MM.1S (cell line): ENCODE data around the gene TRAF3.

ENCODE experiments used
- DNase-seq: peaks from one replicate; pipeline ENCODE4 v3.0.0-alpha.2; 2015
- H2AFZ ChIP-seq: fragments of 300-600 bp; sonication (generic); 2 replicates; pipeline ENCODE4 v1.6.0; 2016; ENCODE audit warnings: antibody characterized with exemption, low read length
- H3F3A ChIP-seq: fragments of 300-600 bp; sonication (generic); 2 replicates; pipeline ENCODE4 v1.6.1; 2016; ENCODE audit warnings: mild to moderate bottlenecking, antibody characterized with exemption, low read length, moderate library complexity, mixed read lengths; ENCODE audit not compliant: insufficient read depth
- H3K27ac ChIP-seq: fragments of 300-600 bp; sonication (generic); 2 replicates; pipeline ENCODE4 v1.5.1; 2016; ENCODE audit warnings: mild to moderate bottlenecking, low read length
- H3K27me3 ChIP-seq: fragments of 300-600 bp; sonication (generic); replicated peaks from 2 replicates; pipeline ENCODE4 v1.6.0; 2016; ENCODE audit warnings: low read length; ENCODE audit not compliant: insufficient read depth
- H3K36me3 ChIP-seq: fragments of 300-600 bp; sonication (generic); replicated peaks from 2 replicates; pipeline ENCODE4 v1.6.1; 2016; ENCODE audit warnings: mild to moderate bottlenecking, low read length, mixed read lengths; ENCODE audit not compliant: insufficient read depth
- H3K4me1 ChIP-seq: fragments of 300-600 bp; sonication (generic); 2 replicates; pipeline ENCODE4 v1.6.1; 2016; ENCODE audit warnings: low read length, mixed read lengths
- H3K4me2 ChIP-seq: fragments of 300-600 bp; sonication (generic); 2 replicates; pipeline ENCODE4 v1.6.0; 2016; ENCODE audit warnings: low read depth, low read length
- H3K4me3 ChIP-seq: fragments of 300-600 bp; sonication (generic); 2 replicates; pipeline ENCODE4 v1.5.1; 2016; ENCODE audit warnings: low read length, mixed read lengths
- H3K79me2 ChIP-seq: fragments of 300-600 bp; sonication (generic); 2 replicates; pipeline ENCODE4 v1.6.1; 2016; ENCODE audit warnings: mixed run types, low read length, mixed read lengths
- H3K9ac ChIP-seq: fragments of 300-600 bp; sonication (generic); 2 replicates; pipeline ENCODE4 v1.6.1; 2016; ENCODE audit warnings: low read length, mixed read lengths
- H3K9me2 ChIP-seq: fragments of 300-600 bp; sonication (generic); replicated peaks from 2 replicates; pipeline ENCODE4 v1.6.1; 2016; ENCODE audit warnings: mild to moderate bottlenecking, low read length, mixed read lengths; ENCODE audit not compliant: insufficient read depth
- H3K9me3 ChIP-seq: fragments of 300-600 bp; sonication (generic); replicated peaks from 2 replicates; pipeline ENCODE4 v1.6.1; 2016; ENCODE audit warnings: mild to moderate bottlenecking, low read length, mixed read lengths; ENCODE audit not compliant: insufficient read depth
- H4K20me1 ChIP-seq: fragments of 300-600 bp; sonication (generic); 2 replicates; pipeline ENCODE4 v1.6.1; 2016; ENCODE audit warnings: mild to moderate bottlenecking, low read length, moderate library complexity, mixed read lengths; ENCODE audit not compliant: insufficient read depth
- EZH2 ChIP-seq: fragments of 300-600 bp; sonication (generic); optimal IDR thresholded peaks from 2 replicates; pipeline ENCODE3; 2017; ENCODE audit warnings: low read depth, mild to moderate bottlenecking, antibody characterized with exemption, low read length, mixed read lengths
- EZH2phosphoT487 ChIP-seq: fragments of 300-600 bp; sonication (generic); IDR thresholded peaks from 2 replicates; pipeline ENCODE4 v1.6.1; 2018; ENCODE audit warnings: antibody characterized with exemption, low read length
- TF ChIP-seq, protein P1 (sequence below): fragments of 300-600 bp; sonication (generic); IDR thresholded peaks from 2 replicates; pipeline ENCODE4 v1.5.1; 2016; ENCODE audit warnings: antibody characterized with exemption, low read length, mixed read lengths

TRAF3 gene

DNA sequence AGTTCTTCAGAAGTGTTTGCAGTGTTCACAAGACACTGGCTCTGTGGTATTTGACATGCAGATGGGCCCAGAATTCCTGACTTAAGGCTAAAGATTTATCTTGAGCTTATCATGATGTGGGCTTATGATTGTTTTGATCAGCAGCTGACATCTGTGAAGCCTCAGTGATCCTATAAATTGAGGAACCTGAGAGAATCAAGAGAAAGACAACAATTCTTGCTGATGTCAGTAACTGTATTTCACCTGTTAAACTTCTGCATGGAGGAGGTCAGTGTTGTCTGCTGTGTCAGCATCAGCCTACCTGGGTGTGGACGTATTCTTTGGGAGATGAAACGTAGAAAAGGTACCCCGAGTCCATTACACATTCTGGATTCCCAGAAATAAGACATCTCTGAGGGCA is 33.3 kb downstream of the TRAF3 start:
- H3K9me3 ChIP-seq: no peaks in the 10 kb centered on the region
- H4K20me1 ChIP-seq: no peaks in the 10 kb centered on the region
- peak overlapping the region; percentile 32; the same call in 1 of the 2 replicates for H3K4me2 ChIP-seq
- peak overlapping the region; percentile 70 for H3K27ac ChIP-seq
- H3K4me3 ChIP-seq: no peak overlapping the region
- TF ChIP-seq EZH2phosphoT487 (no peak), EZH2 (no peak)
- TF ChIP-seq, protein P1, sequence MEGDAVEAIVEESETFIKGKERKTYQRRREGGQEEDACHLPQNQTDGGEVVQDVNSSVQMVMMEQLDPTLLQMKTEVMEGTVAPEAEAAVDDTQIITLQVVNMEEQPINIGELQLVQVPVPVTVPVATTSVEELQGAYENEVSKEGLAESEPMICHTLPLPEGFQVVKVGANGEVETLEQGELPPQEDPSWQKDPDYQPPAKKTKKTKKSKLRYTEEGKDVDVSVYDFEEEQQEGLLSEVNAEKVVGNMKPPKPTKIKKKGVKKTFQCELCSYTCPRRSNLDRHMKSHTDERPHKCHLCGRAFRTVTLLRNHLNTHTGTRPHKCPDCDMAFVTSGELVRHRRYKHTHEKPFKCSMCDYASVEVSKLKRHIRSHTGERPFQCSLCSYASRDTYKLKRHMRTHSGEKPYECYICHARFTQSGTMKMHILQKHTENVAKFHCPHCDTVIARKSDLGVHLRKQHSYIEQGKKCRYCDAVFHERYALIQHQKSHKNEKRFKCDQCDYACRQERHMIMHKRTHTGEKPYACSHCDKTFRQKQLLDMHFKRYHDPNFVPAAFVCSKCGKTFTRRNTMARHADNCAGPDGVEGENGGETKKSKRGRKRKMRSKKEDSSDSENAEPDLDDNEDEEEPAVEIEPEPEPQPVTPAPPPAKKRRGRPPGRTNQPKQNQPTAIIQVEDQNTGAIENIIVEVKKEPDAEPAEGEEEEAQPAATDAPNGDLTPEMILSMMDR: no peak
- H3K9me2 ChIP-seq: no peaks in the 10 kb centered on the region
- peaks cover 41% of the 10 kb centered on the region for H3K4me1 ChIP-seq
- H3F3A ChIP-seq: peaks cover 30% of the 10 kb centered on the region
- no peak for DNase-seq
- H3K27me3 ChIP-seq: no peaks in the 10 kb centered on the region
- peaks cover 83% of the 10 kb centered on the region for H3K79me2 ChIP-seq
- no peaks in the 10 kb centered on the region for H3K36me3 ChIP-seq
- H3K9ac ChIP-seq: no peak overlapping the region
- no peak overlapping the region for H2AFZ ChIP-seq

DNA sequence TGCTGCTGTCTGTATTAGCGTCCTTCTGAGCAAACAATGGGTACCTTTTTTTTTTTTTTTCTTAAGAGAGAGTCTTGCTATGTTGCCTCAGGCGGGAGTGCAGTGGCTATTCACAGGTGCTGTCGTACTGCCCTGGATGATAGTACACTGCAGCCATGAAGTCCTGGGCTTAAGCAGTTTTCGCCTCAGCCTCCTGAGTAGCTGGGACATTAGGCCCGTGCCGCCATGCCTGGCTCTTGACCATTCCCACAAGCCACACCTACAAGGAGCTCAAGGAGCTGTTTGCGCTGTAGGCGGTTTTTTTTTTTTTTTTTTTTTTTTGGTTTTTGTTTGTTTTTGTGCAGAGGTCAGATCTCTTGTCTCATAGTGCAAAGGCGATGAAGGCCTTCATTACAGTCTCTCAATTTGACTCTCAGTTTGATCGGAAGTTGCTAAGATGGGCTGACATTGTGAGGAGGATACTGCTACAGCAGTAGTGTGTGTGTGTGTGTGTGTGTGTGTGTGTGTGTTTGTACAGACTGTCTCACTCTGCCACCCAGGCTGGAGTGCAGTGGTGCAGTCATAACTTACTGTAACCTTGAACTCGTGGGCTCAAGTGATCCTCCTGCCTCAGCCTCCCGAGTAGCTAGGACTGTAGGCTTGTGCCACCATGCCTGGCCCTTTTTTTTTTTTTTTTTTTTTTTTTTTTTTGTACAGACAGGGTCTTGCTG is 34.2 kb downstream of the TRAF3 start:
- H3K27me3 ChIP-seq: no peaks in the 10 kb centered on the region
- H3K4me2 ChIP-seq: peak overlapping the region; percentile 32; the same call in 1 of the 2 replicates
- peak overlapping the region; percentile 70 for H3K27ac ChIP-seq
- no peak overlapping the region; the same call in 1 of the 2 replicates for H3K9ac ChIP-seq
- peaks cover 35% of the 10 kb centered on the region for H3K4me1 ChIP-seq
- no peaks in the 10 kb centered on the region for H3K36me3 ChIP-seq
- peak; percentile 44 for DNase-seq
- no peak overlapping the region for H2AFZ ChIP-seq
- H3K79me2 ChIP-seq: peaks cover 86% of the 10 kb centered on the region
- no peak for TF ChIP-seq EZH2
- TF ChIP-seq EZH2phosphoT487: no peak
- TF ChIP-seq, protein P1: no peak
- peaks cover 23% of the 10 kb centered on the region for H3F3A ChIP-seq
- no peaks in the 10 kb centered on the region for H4K20me1 ChIP-seq
- no peaks in the 10 kb centered on the region for H3K9me2 ChIP-seq
- no peak overlapping the region for H3K4me3 ChIP-seq
- H3K9me3 ChIP-seq: no peaks in the 10 kb centered on the region

DNA sequence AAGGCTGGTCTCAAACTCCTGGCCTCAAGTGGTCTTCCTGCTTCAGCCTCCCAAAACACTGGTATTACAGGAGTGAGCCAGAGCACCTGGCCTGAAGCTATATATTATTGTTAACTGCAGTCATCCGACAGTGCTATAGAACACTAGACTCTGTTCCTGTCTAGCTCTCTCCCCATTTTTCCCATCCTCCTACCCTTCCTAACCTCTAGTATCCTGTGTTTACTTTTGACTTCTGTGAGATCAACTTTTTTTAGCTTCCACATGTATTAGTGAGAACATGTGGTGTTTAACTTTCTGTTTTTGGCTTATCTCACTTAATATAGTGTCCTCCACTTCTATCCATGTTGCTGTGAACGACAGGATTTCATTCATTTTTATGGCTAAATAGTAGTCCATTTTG is 34.7 kb downstream of the TRAF3 start:
- peaks cover 22% of the 10 kb centered on the region for H3F3A ChIP-seq
- no peaks in the 10 kb centered on the region for H3K27me3 ChIP-seq
- peaks cover 86% of the 10 kb centered on the region for H3K79me2 ChIP-seq
- H3K36me3 ChIP-seq: no peaks in the 10 kb centered on the region
- no peak for TF ChIP-seq EZH2
- peak overlapping the region; percentile 27; the same call in 1 of the 2 replicates for H3K4me2 ChIP-seq
- H2AFZ ChIP-seq: no peak overlapping the region
- no peak overlapping the region; the same call in 1 of the 2 replicates for H3K27ac ChIP-seq
- no peaks in the 10 kb centered on the region for H3K9me3 ChIP-seq
- H3K9ac ChIP-seq: no peak overlapping the region
- no peak for DNase-seq
- no peaks in the 10 kb centered on the region for H4K20me1 ChIP-seq
- peaks cover 29% of the 10 kb centered on the region for H3K4me1 ChIP-seq
- H3K4me3 ChIP-seq: no peak overlapping the region
- no peaks in the 10 kb centered on the region for H3K9me2 ChIP-seq

DNA sequence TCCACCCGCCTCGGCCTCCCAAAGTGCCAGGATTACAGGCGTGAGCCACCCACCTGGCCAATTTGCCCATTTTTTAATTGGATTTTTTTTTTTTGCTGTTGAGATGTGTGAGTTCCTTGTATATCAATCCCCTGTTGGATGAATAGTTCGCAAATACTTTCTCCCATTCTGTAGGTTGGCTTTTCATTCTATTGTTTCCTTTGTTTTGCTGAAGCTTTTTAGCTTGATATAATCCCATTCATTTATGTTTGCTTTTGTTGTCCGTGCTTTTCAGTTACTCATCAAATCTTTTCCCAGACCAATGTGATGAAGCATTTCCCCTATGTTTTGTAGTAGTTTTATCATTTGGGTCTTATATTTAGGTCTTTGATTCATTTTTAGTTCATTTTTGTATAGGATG is 36.4 kb downstream of the TRAF3 start:
- peaks cover 86% of the 10 kb centered on the region for H3K79me2 ChIP-seq
- H3F3A ChIP-seq: peaks cover 14% of the 10 kb centered on the region
- no peaks in the 10 kb centered on the region for H3K27me3 ChIP-seq
- no peak overlapping the region for H3K27ac ChIP-seq
- no peak overlapping the region for H3K9ac ChIP-seq
- TF ChIP-seq EZH2 (no peak), EZH2phosphoT487 (no peak)
- TF ChIP-seq, protein P1: no peak
- no peak overlapping the region for H3K4me3 ChIP-seq
- H3K4me2 ChIP-seq: no peak overlapping the region
- peaks cover 21% of the 10 kb centered on the region for H3K4me1 ChIP-seq
- no peaks in the 10 kb centered on the region for H3K36me3 ChIP-seq
- H4K20me1 ChIP-seq: no peaks in the 10 kb centered on the region
- H2AFZ ChIP-seq: no peak overlapping the region
- DNase-seq: no peak
- no peaks in the 10 kb centered on the region for H3K9me3 ChIP-seq
- H3K9me2 ChIP-seq: no peaks in the 10 kb centered on the region
